AG08395 (cell line): ENCODE data around the gene ANKRD9.
"Not testable (repeated sequence)": the region's sequence is repeated elsewhere in the genome, so short reads cannot be mapped to it uniquely, and the experiment has no call there.

Source experiments
- DNase-seq: peaks from one replicate; pipeline ENCODE4 v3.0.0; 2012; ENCODE audit warnings: mixed read lengths, low spot score

The ANKRD9 gene

DNA sequence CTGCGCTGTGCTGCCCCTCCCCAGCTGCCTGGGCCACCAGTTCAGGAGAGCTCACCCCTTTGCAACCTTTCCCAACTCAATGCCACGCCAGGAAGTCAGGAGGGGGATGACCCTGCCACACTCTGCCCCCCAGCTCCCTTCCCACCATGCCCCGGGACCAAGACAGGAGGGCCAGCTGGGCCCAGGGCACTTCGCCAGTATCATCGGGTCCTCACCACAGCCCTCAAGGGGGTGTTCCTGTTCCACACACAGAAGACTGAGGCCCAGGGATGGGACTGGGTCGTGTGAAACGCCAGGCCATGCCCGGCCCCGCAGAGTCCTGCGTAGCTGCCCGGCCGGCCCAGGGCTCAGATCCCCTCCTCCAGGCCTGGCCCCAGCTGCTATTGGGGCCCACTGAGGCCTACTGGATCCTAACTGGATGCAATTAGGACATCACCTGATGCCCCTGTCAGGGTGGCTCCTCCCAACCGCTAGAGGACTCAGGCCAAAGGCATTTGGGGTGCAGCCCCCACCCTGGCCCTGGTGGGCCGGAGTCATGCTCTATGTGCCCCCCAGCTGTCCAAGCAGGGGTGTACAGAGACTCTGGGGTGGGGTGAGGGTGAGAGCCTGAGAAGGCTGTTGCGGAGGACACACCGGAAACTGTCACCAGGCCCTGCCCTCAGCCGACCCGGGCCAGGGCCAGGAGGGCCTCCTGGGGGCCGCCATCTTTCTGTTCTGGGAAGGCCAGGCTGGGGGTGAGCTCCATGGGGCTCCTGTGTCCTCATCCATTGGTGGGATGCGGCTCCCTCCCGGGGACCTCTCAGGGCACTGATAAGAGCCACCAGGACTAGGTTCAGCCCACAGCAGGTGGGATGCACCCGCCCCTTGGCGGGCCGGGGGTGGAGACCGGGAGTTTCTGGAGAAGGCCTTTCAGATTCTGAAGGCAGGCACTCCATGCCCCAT lies 29.3 kb upstream of the ANKRD9 start:
- DNase-seq = no peak

GRCh38 chr14:102537981-102538601 lies 28.5 kb upstream of the ANKRD9 start:
- no peak for DNase-seq

- DNase-seq = no peak
Observed at GRCh38 chr14:102532204-102532658, 22.7 kb upstream of the ANKRD9 start.

- no peak for DNase-seq
Observed at GRCh38 chr14:102530828-102531478, 21.4 kb upstream of the ANKRD9 start.

DNA sequence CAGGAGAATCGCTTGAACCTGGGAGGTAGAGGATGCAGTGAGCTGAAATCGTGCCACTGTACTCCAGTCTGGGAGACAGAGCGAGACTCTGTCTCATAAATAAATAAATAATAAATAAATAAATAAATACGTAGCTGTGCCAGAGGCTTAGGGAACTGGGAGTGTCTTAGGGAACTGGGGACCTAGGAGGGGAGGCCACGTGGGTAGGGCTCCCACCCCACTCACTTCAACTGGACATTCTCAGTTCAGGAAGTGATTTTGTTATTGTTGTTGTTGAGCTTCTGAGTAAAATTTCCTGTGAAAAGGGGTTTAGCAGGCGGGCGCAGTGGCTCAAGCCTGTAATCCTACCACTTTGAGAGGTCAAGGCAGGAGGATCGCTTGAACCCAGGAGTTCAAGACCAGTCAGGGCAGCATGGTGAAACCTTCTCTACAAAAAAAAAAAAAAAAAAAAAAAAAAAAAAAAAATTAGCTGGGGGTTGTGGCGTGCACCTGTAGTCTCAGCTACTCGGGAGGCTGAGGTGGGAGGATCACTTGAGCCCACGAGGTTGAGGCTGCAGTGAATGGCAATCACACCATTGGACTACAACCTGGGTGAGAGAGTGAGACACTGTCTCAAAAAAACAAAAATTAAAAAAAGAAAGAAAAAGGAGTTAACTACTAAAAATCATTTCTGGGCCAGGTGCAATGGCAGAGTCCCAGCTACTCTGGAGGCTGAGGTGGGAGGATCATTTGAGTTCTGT lies 19.0 kb upstream of the ANKRD9 start:
- no peak for DNase-seq

- no peak for DNase-seq
Observed at GRCh38 chr14:102525929-102526497, 16.4 kb upstream of the ANKRD9 start.

GRCh38 chr14:102525219-102525928 lies 15.8 kb upstream of the ANKRD9 start:
- peak; percentile 29 for DNase-seq

- DNase-seq = peak; percentile 100
Observed at GRCh38 chr14:102524451-102525218, 15.1 kb upstream of the ANKRD9 start.

DNA sequence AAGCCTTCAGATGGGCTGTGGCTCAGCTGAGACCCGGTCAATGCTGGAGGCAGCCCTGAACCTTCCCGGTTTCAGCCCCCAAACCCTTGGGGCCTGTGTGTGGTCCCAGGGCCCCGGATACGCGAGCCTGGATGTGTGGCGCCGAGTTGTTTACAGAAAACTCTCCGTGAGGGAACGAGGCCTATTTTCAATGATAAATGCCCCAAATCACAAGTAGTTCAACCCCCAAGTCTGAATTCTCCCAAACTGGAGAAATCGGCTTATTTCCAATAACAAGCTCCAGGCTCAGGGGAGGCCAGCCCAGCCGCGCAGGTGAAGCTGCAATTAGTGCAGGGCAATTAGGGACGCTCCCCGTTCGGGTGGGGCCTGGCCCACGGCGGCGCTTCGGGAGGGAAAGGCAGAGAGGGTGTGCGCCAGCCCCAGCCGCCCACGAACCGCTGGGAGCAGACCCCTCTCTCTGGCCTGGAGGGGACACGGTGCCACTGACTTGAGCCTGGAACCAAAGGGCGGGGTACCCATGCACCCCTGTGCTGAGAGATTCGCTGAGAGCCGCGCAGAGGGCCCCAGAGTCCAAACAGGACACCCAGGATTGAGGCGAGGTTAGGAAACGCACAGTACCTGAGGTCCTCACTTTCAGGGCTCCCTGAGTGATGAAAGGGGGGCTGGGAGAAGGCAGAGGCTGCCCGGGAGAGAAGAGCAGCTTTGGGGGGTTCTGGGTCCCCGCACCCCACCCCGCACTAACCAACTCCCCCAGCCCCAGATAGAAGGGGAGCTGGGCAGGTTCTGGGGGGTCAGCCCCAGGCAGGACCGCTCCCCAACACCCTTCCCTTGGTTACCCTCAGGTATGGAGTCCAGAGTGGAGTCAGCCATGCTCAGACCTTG lies 14.2 kb upstream of the ANKRD9 start:
- DNase-seq = no peak

DNA sequence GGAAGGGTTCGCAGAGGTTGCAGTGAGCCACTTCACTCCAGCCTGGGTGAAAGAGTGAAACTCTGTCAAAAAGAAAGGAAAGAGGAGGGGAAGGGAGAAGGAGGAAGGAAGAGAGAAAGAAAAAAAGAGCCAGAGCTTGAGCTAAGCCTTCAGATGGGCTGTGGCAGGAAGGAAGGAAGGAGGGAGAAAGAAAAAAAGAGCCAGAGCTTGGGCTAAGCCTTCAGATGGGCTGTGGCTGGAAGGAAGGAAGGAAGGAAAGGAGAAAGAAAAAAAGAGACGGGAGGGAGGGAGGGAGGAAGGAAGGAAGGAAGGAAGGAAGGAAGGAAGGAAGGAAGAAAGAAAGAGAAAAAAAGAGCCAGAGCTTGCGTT lies 13.6 kb upstream of the ANKRD9 start:
- no peak for DNase-seq

- DNase-seq = not testable (repeated sequence)
Observed at GRCh38 chr14:102519709-102520108, 10.1 kb upstream of the ANKRD9 start.

- DNase-seq = no peak
Observed at GRCh38 chr14:102518063-102518648, 8.6 kb upstream of the ANKRD9 start.

- DNase-seq = no peak
Observed at GRCh38 chr14:102517392-102518062, 8.0 kb upstream of the ANKRD9 start.

GRCh38 chr14:102516531-102517391 lies 7.2 kb upstream of the ANKRD9 start:
- DNase-seq = peak; percentile 77

DNA sequence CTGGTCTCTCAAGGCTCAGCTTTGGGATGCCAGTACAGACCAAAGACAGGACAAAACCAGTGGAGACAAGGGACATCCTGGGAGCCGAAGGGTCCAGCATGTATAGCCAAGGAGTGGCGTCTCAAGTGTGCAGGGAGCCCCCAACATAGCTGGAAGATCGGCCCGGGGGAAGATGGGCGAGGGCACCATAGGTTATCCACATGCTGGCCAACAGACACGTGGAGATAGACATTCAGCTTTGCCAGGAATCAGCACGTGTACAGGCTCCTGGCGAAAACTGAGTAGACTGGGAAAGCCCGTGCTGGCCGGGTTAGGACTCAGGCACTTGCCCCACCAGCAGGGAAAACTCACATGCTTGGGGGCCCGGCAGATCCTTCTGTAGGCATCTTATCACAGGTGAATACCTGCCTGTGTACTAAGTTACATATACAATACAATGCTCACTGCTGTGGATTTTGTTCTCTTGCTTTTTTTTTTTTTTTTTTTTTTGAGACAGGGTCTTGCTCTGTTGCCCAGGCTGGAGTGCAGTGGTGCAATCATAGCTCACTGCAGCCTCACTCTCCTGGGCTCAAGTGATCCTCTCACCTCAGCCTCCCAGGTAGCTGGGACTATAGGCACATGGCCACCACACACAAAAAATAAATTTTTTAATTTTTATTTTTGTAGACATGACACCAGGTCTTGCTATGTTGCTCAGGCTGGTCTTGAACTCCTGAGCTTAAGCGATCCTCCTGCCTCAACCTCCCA lies 5.6 kb upstream of the ANKRD9 start:
- no peak for DNase-seq

GRCh38 chr14:102513899-102514772 lies 4.6 kb upstream of the ANKRD9 start:
- no peak for DNase-seq
